Measurements from ENCODE around the gene KLK7.
"Not testable (repeated sequence)": the region's sequence is repeated elsewhere in the genome, so short reads cannot be mapped to it uniquely, and the experiment has no call there.

The KLK7 gene

GRCh38 chr19:51010066-51010795 is 26.5 kb upstream of the KLK7 start:
- DNase-seq: no peak

DNA sequence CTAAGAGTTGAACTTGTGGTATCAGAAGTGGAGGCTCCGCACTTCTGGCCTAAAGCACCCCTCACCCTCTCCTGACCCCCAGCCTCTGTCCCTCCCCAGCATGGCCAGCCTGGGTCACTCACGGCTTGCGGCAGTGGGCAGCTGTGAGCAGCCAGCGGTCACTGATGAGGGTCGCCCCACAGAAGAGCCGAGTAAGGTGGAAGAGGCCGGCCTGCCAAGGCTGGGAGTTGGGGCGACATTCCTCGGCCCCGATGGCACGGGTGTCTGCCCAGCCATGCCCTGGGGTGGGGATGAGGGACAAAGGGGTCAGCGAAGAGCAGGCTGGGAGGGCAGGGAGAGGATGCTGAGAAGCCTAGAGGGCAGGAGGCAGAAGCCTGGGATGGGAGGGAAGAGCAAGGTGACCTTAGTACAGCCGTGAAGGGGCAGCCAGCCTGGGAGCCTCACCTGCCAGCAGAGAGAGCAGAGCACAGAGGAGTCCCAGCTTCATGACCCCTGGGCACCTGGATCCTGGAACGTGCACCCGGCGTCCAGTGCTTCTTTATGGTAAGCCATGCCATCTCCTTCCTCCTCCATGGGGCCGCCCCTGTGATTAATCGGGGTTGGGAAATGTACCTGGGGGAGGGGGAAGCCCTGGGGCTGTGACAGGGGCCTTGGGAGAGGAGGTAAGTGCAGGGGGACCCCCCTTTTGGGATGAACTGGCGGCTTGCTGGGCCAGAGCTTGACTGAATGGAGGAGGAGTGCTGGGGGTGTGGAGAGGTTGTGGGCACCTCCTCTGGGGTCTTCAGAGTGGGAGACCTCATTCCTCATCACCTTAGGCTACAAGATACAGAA is 25.6 kb upstream of the KLK7 start:
- no peak for DNase-seq

DNA sequence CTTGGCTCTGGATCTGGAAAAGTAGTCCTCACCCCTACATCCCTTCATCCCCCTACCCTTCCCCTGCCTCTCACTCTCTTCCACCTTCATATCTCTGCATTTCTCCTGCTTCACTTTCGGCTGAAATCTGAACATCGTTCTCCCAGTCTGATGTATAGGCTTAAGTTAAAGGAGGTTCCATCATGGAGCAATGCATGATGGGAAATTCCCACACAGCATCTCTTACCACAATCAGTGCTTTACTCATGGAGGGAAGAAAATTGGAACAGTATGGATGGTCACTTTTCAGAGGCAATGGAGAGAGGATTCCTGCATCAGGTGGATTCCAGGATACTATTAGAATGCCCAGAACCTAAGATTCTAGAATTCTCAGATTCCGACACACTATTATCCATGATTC is 23.8 kb upstream of the KLK7 start:
- no peak for DNase-seq

DNA sequence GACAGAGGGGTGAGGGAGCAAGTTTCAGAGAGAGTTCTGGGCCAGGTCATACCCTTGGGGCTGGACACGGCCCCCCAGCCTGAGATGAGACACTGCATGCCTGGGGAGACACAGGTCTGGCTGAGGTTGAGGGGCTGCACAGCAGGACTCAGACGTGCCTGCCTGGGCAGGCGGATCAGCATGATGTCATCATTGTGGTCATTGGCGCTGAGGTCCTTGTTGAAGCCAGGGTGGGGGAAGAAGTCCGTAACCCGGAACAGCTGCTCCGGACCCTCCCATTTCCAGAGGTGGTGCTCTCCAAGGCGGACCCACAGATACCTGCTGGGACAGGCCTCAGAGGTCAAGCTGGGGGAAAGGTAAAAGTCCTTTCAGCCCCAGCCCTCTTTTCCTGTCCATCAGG is 22.7 kb upstream of the KLK7 start:
- DNase-seq: no peak

DNA sequence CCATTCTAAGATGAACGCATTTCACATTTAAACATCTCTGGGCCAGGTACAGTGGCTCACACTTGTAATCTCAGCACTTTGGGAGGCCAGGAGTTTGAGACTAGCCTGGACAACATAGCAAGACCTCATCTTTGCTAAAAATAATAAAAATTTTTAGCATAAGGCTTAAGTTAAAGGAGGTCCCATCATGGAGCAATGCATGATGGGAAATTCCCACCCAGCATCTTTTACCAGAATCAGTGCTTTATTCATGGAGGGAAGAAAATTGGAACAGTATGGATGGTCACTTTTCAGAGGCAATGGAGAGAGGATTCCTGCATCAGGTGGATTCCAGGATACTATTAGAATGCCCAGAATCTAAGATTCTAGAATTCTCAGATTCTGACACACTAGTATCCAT is 21.5 kb upstream of the KLK7 start:
- no peak for DNase-seq

GRCh38 chr19:51003316-51003715 is 19.6 kb upstream of the KLK7 start:
- no peak for DNase-seq

DNA sequence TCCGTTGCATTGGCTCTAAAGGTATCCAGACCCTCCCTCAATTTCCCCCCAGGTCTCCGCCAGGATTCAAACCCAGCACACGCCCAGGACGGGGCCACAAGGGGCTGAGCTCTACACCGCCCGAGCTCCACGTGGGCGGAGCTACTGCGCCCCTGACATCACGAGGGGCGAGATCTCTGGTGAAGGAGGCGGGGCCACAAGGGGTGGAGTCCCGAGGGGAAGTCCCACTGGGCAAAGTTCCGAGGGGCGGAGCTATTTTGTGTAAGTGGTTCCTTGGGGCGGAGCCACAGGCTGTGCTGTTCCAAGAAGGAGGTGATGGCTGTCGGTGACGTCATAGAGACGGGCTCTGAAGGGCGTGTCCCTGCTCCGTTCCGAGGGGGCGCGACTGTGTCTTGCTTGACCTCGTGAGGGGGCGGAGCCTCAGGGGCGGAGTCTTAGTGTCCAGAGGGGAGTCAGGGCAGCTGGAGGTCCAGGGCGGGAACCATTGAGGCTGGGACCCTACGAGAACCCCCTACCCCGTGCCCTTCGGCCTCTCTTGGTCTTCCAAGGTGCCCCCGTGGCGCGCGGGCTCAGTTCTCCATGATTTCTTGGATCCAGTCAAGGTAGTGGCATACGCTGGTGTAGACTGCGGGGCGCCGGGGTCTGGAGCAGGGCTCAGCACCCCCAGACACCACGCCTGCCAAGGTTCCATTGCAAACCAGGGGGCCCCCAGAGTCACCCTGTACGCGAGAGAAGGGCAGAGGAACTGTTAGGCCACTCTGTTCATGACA is 19.0 kb upstream of the KLK7 start:
- no peak for DNase-seq

DNA sequence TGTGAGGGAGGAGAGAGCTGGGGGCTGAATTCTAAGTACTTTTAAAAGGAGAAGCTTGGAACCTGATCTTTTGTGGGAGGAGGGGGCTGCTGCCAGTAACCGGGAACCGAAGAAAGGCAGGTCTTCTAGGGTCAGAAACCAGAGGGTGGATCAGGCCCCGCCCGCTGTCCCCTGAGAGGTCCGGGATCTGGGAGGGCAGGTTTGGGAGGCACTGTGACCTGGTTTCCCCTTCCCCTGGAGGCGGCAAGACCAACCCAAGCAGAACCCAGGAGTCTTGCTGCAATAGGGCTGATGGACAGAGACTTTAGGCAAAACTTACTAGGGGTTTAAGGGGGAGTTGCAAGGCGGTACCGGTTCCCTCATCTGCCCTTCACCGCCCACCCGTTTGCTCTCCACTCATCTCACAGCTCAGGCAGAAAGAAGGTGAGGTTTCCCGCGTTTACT is 18.4 kb upstream of the KLK7 start:
- no peak for DNase-seq

- DNase-seq: no peak
These were observed 17.8 kb upstream of the KLK7 start, which contains the start of gene KLK8 for GRCh38 chr19:51001515-51001914. Gene KLK8, minus strand, starts transcription at chr19:51001604. Its CDS starts 437 bp downstream, at chr19:51001167.

GRCh38 chr19:51000981-51001380 is 17.3 kb upstream of the KLK7 start:
- DNase-seq: no peak

- DNase-seq: no peak
These were observed 16.7 kb upstream of the KLK7 start for GRCh38 chr19:51000426-51000825.

DNA sequence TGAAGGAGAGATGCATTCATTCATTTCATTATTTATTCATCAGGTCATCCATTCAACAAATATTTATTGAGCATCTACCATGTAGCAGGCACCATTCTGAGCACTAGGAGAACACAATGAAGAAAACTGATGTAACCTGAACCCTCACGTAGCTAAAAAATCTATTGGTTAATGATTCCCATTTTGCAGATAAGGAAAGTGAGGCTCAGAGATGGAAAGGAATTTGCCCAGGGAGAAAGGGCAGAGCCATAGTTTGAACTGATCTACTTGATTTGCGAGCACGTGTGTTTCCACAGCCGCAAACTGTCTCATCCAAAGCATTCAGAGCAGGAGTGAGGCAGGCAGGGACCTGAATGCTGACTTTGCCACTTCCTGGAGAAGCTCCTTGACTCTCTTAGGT is 15.0 kb upstream of the KLK7 start:
- no peak for DNase-seq

GRCh38 chr19:50998061-50998460 is 14.3 kb upstream of the KLK7 start:
- DNase-seq: no peak

DNA sequence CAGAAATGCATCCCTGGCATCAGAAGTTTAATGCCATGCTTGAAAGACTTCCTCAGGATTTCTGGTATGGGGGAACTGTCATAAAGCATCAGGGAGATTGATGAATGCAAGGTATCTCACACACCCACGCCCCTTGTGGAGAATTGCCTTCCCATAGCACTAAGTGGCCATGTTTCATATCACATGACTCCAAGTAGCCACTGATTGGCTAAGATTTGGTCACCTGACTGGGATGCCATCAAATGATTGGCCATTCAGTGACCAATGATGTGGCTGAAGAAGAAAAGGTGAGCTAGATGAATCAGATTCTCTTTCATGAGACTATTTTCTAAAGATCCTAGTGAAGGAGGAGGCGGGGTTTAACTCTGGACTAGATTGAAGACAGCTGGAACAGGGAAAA is 10.4 kb upstream of the KLK7 start:
- no peak for DNase-seq

- no peak for DNase-seq
These were observed 8.9 kb upstream of the KLK7 start for GRCh38 chr19:50992666-50993035.

DNA sequence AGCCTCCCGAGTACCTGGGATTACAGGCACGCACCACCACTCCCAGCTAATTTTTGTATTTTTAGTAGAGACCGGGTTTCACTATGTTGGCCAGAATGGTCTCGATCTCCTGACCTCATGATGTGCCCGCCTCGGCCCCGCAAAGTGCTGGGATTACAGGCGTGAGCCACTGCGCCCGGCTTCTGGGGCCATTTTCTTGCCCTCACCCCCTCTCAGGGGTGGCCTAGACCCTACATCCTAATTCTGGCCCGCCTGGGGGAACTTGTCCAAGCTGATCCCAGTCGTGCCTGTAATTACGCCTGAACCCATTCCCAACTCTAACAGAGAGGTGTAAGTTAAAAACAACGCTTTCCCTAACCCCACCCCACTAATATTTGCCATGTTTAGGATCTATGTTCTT is 699 bp upstream of the KLK7 start:
- not testable (repeated sequence) for DNase-seq

GRCh38 chr19:50982186-50982585 is 1.5 kb downstream of the KLK7 start:
- DNase-seq: no peak

DNA sequence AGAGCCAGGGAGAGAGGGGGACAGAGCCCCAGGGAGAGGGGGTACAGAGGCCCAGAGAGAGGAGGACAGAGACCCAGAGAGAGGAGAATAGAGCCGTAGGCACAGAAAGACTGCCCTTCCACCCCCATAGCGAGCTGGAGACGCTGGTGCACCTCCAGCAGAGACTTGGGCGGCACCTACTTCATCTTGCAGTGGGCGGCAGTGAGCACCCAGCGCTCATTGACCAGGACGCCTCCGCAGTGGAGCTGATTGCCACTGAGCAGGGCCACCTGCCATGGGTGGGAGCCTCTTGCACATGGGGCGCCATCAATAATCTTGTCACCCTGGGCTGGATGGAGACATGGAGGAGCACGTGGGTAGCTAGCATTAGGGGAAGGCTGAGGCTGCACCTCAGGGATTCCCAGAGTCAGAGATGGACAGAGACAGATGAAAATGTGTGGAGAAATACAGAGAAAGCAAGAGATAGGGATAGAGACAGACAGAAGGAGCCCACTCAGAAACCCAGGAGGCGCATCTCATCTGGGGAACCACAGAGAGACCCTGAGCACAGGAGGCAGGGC is 2.0 kb downstream of the KLK7 start:
- DNase-seq: no peak

DNA sequence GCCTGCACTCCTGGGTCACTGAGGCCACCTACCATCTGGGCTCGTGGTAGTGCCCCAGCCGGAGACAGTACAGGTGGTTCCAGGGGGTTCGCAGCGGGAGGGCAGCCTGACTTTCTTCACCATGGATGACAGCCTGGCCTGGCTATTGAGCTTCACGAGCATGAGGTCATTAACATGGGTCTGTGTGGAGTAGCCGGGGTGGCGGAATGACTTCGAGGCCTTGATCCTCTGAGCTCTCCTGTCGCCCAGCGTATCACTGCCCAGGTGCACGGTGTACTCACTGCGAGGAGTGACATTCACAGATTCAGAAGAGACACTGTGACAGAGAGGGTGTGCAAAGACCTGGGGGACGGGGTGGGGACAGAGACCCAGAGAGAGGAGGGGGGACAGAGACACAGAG is 3.5 kb downstream of the KLK7 start:
- DNase-seq: no peak

GRCh38 chr19:50979758-50980157 is 4.0 kb downstream of the KLK7 start:
- no peak for DNase-seq

DNA sequence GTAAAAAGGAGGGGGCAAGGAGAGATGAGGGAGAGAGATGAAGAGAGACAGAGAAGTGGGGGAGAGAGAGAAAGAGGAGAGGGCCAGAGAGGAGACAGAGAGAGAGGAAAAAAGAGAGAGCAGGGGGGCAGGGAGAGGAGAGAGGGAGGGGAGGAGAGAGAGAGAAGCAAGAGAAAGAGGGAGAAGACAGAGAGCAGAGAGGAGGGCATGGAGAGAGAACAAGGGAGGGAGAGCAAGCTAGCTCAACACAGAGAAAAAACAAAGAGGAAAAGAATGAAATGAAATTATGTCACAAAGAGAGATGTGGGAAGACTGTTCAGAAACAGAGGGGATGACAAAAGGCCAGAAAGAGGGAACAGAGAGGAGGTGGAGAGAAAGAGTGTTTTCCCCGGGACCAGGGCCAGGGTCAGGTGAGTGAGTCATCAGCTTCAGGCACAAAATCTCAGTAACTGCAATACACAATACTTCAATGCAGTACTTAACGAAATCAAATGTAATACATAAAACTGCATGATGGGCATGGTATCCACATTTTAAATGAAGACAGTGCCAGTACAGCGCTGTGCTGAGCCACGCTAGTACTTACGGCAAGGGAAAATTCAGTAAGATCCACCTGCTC is 4.8 kb downstream of the KLK7 start:
- no peak for DNase-seq

- DNase-seq: no peak
These were observed 6.1 kb downstream of the KLK7 start for GRCh38 chr19:50977626-50978025.

DNA sequence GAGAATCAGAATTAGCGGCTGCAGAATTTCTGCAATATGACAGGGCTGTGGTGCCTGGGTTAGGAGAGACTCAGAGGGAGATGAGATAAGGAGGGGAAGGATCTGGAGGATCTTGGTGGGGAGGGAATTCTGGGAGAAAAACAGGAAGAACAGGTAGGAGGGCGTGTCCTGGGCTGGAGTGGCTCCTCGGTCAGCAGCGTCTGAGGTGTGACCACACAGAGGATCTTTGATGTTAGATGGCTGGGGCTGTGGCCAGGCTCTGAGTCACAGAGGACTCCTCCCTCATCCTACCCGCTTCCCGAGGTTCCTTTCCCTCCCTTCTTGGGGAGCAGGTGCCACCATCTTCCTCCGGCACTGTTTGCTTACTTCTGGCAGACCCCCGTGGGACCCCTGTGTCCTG is 8.0 kb downstream of the KLK7 start:
- DNase-seq: no peak
